OCI-M1 (cell line): ENCODE data around the gene PTPRN2.
"Not testable (repeated sequence)": the region's sequence is repeated elsewhere in the genome, so short reads cannot be mapped to it uniquely, and the experiment has no call there.

Experiments used
- DNase-seq: peaks from one replicate; lab custom pipeline; 2025; lab: John Stamatoyannopoulos, UW

The PTPRN2 gene

GRCh38 chr7:157497367-157497743 is 1090.3 kb downstream of the PTPRN2 start:
- no peak for DNase-seq

DNA sequence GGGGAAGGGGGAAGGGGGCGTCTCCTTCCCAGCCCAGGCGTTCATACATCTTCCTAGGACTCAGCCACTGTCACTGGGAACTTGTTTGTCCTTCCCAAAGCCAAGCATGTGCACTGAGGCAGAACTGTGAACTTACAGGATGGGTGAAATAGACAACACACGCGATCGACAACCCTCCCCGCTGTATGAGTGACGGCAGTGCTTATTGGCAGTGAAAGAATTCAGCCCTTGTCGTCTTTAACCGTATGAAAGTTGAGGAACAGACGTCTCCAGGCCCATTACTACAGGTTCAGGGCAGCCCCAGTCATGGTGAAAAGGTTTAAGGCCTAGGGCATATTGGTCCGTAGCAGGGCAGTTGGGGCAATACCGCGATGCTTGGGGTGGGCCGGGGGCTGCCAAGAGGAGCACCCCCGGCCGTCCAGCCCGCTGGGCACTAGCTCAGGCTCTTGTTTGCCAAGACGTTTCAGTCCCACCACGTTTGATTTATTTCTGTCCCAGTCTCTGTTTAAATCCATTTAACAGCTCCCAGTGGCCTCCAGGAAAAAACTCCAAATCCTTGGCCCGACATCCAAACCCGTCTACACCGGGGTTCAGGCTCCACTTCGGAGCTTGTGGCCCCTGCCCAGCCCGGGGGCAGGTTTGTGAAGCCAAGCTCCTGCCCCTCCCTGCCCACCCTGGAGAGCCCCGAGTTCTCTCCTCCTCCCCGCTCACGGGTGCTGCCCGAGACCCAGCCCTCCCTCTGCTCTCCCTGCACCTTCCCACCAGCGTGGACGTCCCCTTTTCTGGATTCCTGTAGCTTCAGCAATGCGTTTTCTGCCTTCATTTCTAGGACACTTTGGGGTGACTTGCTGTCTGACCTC is 1091.0 kb downstream of the PTPRN2 start:
- DNase-seq = no peak

DNA sequence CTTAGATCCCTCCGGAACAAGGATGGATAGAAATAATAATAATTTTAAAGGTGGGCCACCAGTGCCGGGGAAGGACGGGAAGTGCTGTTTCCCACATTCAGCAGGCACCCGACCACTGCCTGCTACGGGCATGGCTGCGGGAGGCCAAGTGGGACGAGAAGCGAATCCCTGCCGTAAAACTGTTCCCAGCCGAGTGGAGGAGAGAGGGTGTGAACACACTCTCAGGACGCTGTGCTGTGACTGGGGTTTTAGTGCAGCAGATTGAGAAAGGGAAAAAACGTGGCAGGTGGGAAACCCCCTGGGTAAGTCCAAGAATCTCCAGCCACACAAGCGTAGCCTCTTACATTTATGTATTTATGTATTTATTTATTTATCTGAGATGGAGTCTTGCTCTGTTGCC is 1092.0 kb downstream of the PTPRN2 start:
- DNase-seq = no peak

- no peak for DNase-seq
These were observed 1092.5 kb downstream of the PTPRN2 start for GRCh38 chr7:157495177-157495553.

DNA sequence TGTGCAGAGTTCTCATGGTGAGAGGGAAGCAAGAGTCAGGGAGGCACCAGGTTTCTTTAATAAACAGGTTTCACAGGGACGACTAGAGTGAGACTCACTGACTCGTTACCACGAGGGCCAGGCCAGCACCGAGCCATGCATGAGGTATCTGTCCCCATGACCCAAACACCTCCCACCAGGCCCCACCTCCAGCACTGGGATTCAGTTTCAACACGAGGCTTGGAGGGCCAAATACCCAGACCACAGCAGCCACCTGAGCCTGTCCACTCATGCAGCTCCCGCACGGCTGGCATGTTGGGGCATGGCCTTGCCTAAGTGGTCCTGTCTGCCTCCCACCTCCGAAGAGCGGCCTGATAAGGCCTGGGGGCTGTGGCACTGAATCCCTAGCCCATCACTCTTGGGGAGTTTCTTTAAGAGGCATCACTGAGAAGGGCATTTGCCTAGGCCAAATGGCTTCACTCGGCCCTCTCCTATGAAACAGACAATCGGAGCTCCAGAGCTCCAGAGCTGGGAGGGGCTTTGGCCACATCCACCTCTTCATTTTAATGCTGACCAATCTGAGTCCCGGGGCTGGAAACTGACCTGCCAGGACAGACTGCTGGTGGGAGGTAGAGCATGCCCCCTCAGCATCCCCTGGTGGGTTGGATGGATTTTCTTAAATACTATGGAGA is 1093.0 kb downstream of the PTPRN2 start:
- no peak for DNase-seq

- no peak for DNase-seq
These were observed 1093.8 kb downstream of the PTPRN2 start for GRCh38 chr7:157493776-157494175.

DNA sequence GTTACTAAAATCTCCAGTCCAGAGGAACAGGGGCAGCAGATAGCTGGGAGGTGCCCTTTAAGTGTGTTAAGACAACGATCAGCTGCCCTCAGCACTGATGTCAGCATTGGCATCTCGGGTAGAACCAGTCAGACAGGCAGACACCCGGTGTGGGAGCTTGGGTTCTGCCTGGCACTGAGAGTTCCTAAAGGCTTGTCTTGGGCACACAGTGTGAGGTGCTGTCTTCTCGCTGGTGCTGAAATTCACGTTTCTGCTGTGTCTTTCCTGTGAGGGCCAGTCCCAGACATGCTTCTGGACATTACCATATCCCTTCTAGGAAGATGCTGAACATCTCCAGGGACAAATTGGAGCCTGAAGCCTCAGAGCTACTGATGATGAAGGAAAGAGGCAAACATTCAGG is 1094.6 kb downstream of the PTPRN2 start:
- no peak for DNase-seq

DNA sequence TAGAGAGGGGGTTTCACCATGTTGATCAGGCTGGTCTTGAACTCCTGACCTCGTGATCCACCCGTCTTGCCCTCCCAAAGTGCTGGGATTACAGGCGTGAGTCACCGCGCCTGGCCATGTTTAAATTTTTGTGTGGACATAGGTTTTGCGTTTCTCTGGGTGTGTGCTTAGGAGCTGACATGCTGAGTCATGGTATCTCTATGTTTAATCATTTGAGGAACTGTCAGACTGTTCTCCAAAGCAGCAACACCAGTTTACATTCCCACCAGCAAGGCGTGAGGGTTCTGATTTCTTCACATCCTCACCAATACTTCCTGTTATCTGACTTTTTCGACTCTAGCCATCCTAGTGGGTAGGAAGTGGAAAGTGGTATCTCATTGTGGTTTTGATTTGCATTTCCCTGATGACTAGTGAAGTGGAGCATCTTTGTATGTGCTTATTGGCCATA is 1097.1 kb downstream of the PTPRN2 start:
- DNase-seq = peak; percentile 83

- DNase-seq = not testable (repeated sequence)
These were observed 1097.8 kb downstream of the PTPRN2 start for GRCh38 chr7:157489870-157490269.
